CD4-positive, alpha-beta T cell (primary cell): ENCODE measurements around the gene KIF21B. TPM values are rescaled to one million over a fixed set of nuclear protein-coding genes. Genes with fewer than 3 reads are reported as not detected.

Source experiments
- ATAC-seq: fragments of 200-7000 bp; cut with Tn5 transposase; one replicate; pipeline ENCODE4 v1.10.0; 2022; ENCODE audit warnings: mild to moderate bottlenecking; ENCODE audit not compliant: poor library complexity
- CTCF ChIA-PET: fragments of 350-600 bp; sonication (Branson Sonifier 250); formaldehyde crosslinking; loops from one replicate; lab custom pipeline; 2021; ENCODE audit warnings: antibody characterized with exemption, inconsistent platforms; lab: Charles Lee
- POLR2A ChIA-PET: fragments of 350-600 bp; sonication (Branson Sonifier 250); formaldehyde crosslinking; loops from one replicate; lab custom pipeline; 2021; ENCODE audit warnings: antibody characterized with exemption, inconsistent platforms; lab: Charles Lee
- DNase-seq, 14 experiments: peaks; one replicate each; pipeline ENCODE4 v3.0.0-alpha.2; 2013 to 2020; ENCODE audit warnings: mixed read lengths in 2 of 14
- H3K27ac ChIP-seq, 2 donors: one replicate each; pipeline versions ENCODE4 v1.5.1 to v1.7.0; 2013; ENCODE audit warnings: low read length in 2 of 2, low read depth in 1 of 2, mild to moderate bottlenecking in 1 of 2
- H3K27me3 ChIP-seq, 2 experiments: 1 replicate in 1 of 2; 2 replicates in 1 of 2; pipeline versions ENCODE4 v1.6.1 to v1.7.0; 2013; ENCODE audit warnings: low read length in 2 of 2, control low read depth in 1 of 2, mild to moderate bottlenecking in 1 of 2, moderate library complexity in 1 of 2; ENCODE audit not compliant: insufficient read depth in 2 of 2, control insufficient read depth in 1 of 2
- H3K36me3 ChIP-seq: one replicate; pipeline ENCODE4 v1.6.1; 2013; ENCODE audit warnings: low read length, control low read depth; ENCODE audit not compliant: insufficient read depth
- H3K4me1 ChIP-seq: one replicate; pipeline ENCODE4 v1.6.1; 2013; ENCODE audit warnings: low read length, control low read depth; ENCODE audit not compliant: insufficient read depth
- H3K4me3 ChIP-seq: one replicate; pipeline ENCODE4 v1.5.1; 2013; ENCODE audit warnings: mild to moderate bottlenecking, low read length, moderate library complexity
- H3K9me3 ChIP-seq, 2 experiments: 1 replicate in 1 of 2; 2 replicates in 1 of 2; pipeline versions ENCODE4 v1.6.1 to v1.7.0; 2013; ENCODE audit warnings: low read length in 2 of 2, mild to moderate bottlenecking in 2 of 2, control low read depth in 1 of 2, moderate library complexity in 1 of 2; ENCODE audit not compliant: control insufficient read depth in 1 of 2, insufficient read depth in 1 of 2
- H3K27ac Mint-ChIP-seq: one replicate; pipeline ENCODE4 v1.8.0; 2020; ENCODE audit warnings: mixed read lengths
- H3K27me3 Mint-ChIP-seq: one replicate; pipeline ENCODE4 v1.8.0; 2021; ENCODE audit warnings: mixed read lengths
- H3K36me3 Mint-ChIP-seq: one replicate; pipeline ENCODE4 v1.8.0; 2021; ENCODE audit warnings: low read depth, mixed read lengths
- H3K4me1 Mint-ChIP-seq: one replicate; pipeline ENCODE4 v1.8.0; 2021; ENCODE audit warnings: low read depth, mixed read lengths
- H3K4me3 Mint-ChIP-seq: one replicate; pipeline ENCODE4 v1.8.0; 2020; ENCODE audit warnings: mild to moderate bottlenecking, mixed read lengths
- H3K9me3 Mint-ChIP-seq: one replicate; pipeline ENCODE4 v1.8.0; 2020; ENCODE audit warnings: mixed read lengths
- CTCF ChIP-seq: fragments of 200-600 bp; IDR thresholded peaks from one replicate; pipeline ENCODE4 v1.8.0; 2022; ENCODE audit warnings: antibody characterized with exemption, mild to moderate bottlenecking
- intact Hi-C, 2 experiments: fragments of 100-400 bp; cut with DNase I in 1 of 2; cut with micrococcal nuclease in 1 of 2; formaldehyde crosslinking; loops; one replicate each; pipeline versions ENCODE4 v1.15.1 to v1.9.0; 2023 to 2025; cut with DNase I, micrococcal nuclease
- total RNA-seq, 174 experiments: library from RNA in 2 of 174; stranded (reverse) in 2 of 174; gene quantifications; one replicate each; pipeline ENCODE4 v1.2.3 and lab custom pipeline; 2021 to 2026

KIF21B gene
- total RNA-seq, 2 experiments from 2014 or later: 64.5 to 65.4 TPM

- no peaks in the 10 kb centered on the region for H3K4me1 ChIP-seq
- DNase-seq (no peak), ATAC-seq (no peak)
- H3K4me3 ChIP-seq: no peak overlapping the region
- intact Hi-C loops: no loop called here
- Mint-ChIP-seq H3K27me3 (peaks cover 3% of the 10 kb centered on the region), H3K9me3 (no peaks in the 10 kb centered on the region), H3K36me3 (no peaks in the 10 kb centered on the region), H3K4me3 (no peak overlapping the region), H3K4me1 (peaks cover 6% of the 10 kb centered on the region), H3K27ac (no peak overlapping the region)
- H3K9me3 ChIP-seq: no peaks in the 10 kb centered on the region
- CTCF ChIA-PET: no interaction called here
- no peak overlapping the region for H3K27ac ChIP-seq
- peaks cover 0 to 4% of the 10 kb centered on the region in 2 experiments for H3K27me3 ChIP-seq
- H3K36me3 ChIP-seq: no peaks in the 10 kb centered on the region
- POLR2A ChIA-PET: no interaction called here
- TF ChIP-seq CTCF: no peak
Observed at GRCh38 chr1:201060586-201060985, 37.1 kb upstream of the KIF21B start.

GRCh38 chr1:201059871-201060555, 36.5 kb upstream of the KIF21B start:
- peaks cover 6% of the 10 kb centered on the region for H3K4me1 Mint-ChIP-seq
- no peak overlapping the region for H3K4me3 ChIP-seq
- ChIA-PET CTCF (no interaction called here), POLR2A (no interaction called here)
- no peak overlapping the region for H3K4me3 Mint-ChIP-seq
- no peaks in the 10 kb centered on the region for H3K9me3 ChIP-seq
- no peaks in the 10 kb centered on the region for H3K36me3 Mint-ChIP-seq
- no peaks in the 10 kb centered on the region for H3K4me1 ChIP-seq
- H3K9me3 Mint-ChIP-seq: no peaks in the 10 kb centered on the region
- no peak for DNase-seq
- H3K36me3 ChIP-seq: no peaks in the 10 kb centered on the region
- peaks cover 3% of the 10 kb centered on the region for H3K27me3 Mint-ChIP-seq
- no peak for ATAC-seq
- H3K27ac Mint-ChIP-seq: no peak overlapping the region
- peaks cover 0 to 4% of the 10 kb centered on the region in 2 experiments for H3K27me3 ChIP-seq
- intact Hi-C loops: no loop called here
- no peak for TF ChIP-seq CTCF
- H3K27ac ChIP-seq: no peak overlapping the region

GRCh38 chr1:201059401-201059800, 35.9 kb upstream of the KIF21B start:
- Mint-ChIP-seq H3K27ac (no peak overlapping the region), H3K9me3 (no peaks in the 10 kb centered on the region), H3K27me3 (peaks cover 3% of the 10 kb centered on the region), H3K4me1 (peaks cover 6% of the 10 kb centered on the region), H3K4me3 (no peak overlapping the region), H3K36me3 (no peaks in the 10 kb centered on the region)
- no peak overlapping the region for H3K27ac ChIP-seq
- H3K27me3 ChIP-seq: peaks cover 0 to 4% of the 10 kb centered on the region in 2 experiments
- H3K4me3 ChIP-seq: no peak overlapping the region
- H3K36me3 ChIP-seq: no peaks in the 10 kb centered on the region
- ATAC-seq (no peak), DNase-seq (no peak)
- ChIA-PET POLR2A (no interaction called here), CTCF (no interaction called here)
- H3K4me1 ChIP-seq: no peaks in the 10 kb centered on the region
- intact Hi-C loops: no loop called here
- no peak for TF ChIP-seq CTCF
- H3K9me3 ChIP-seq: no peaks in the 10 kb centered on the region
